ENCODE results near the gene ARSG.
"Not testable (repeated sequence)": the region's sequence is repeated elsewhere in the genome, so short reads cannot be mapped to it uniquely, and the experiment has no call there.

Gene ARSG

GRCh38 chr17:68343976-68344375, 52.7 kb downstream of the ARSG start:
- TF ChIP-seq, protein P1, sequence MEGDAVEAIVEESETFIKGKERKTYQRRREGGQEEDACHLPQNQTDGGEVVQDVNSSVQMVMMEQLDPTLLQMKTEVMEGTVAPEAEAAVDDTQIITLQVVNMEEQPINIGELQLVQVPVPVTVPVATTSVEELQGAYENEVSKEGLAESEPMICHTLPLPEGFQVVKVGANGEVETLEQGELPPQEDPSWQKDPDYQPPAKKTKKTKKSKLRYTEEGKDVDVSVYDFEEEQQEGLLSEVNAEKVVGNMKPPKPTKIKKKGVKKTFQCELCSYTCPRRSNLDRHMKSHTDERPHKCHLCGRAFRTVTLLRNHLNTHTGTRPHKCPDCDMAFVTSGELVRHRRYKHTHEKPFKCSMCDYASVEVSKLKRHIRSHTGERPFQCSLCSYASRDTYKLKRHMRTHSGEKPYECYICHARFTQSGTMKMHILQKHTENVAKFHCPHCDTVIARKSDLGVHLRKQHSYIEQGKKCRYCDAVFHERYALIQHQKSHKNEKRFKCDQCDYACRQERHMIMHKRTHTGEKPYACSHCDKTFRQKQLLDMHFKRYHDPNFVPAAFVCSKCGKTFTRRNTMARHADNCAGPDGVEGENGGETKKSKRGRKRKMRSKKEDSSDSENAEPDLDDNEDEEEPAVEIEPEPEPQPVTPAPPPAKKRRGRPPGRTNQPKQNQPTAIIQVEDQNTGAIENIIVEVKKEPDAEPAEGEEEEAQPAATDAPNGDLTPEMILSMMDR (conservative IDR thresholded peaks at IDR 0.05; ENCODE audit: low read depth, low read length): no peak
- H3K4me3 ChIP-seq (ENCODE audit: low read depth, low read length): no peak overlapping the region
- no peak for DNase-seq (ENCODE audit: low read depth)

DNA sequence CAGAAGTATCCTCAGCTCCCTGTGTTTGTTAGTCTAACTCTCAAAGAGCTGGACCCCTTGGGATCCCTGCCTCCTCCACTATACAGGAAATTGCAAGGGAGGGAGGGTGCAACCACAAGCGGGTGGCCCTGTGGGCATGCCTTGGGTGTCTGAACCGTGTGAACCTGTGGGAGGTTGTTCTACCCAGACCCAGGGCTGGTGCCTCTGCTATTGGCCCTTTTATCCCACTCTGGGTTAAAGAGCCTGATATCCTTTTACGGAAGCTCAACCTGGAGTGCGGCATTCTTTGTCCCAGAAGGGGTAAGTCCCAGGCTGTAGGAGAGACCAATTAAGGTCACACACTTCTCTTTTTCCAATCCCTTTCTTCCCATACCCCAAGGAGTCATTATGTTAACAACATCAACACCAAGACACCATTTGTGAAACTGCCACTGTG, 53.4 kb downstream of the ARSG start:
- no peak overlapping the region for H3K4me3 ChIP-seq (ENCODE audit: low read depth, low read length)
- TF ChIP-seq, protein P1 (conservative IDR thresholded peaks at IDR 0.05; ENCODE audit: low read depth, low read length): no peak
- DNase-seq (ENCODE audit: low read depth): no peak

- no peak overlapping the region for H3K4me3 ChIP-seq (ENCODE audit: low read depth, low read length)
- TF ChIP-seq, protein P1 (conservative IDR thresholded peaks at IDR 0.05; ENCODE audit: low read depth, low read length): no peak
- DNase-seq (ENCODE audit: low read depth): no peak
These were observed 55.2 kb downstream of the ARSG start for GRCh38 chr17:68346448-68346847.

DNA sequence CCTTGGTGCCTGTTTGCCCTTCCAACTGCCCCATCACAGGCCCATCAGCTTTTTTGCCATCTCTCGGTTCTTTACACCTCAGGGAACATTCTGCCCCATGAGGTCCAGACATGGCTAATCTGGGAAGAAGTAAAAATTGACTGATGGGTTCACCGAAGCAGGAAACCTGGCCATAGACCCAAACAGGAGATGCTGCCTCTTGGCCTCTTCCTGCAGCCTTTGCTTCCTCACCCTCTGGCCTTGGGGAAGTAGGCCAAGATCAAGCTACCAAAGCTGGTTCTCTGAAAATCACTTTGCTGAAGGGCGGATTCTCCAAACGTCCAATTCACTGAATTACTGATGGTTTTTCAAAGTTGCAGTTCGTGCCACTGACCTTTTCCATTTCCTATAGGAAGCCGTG, 56.1 kb downstream of the ARSG start:
- TF ChIP-seq, protein P1 (conservative IDR thresholded peaks at IDR 0.05; ENCODE audit: low read depth, low read length): no peak
- no peak for DNase-seq (ENCODE audit: low read depth)
- H3K4me3 ChIP-seq (ENCODE audit: low read depth, low read length): no peak overlapping the region

GRCh38 chr17:68349157-68349556, 57.9 kb downstream of the ARSG start:
- TF ChIP-seq, protein P1 (conservative IDR thresholded peaks at IDR 0.05; ENCODE audit: low read depth, low read length): no peak
- no peak for DNase-seq (ENCODE audit: low read depth)
- no peak overlapping the region for H3K4me3 ChIP-seq (ENCODE audit: low read depth, low read length)

- peak; percentile 52 for DNase-seq (ENCODE audit: low read depth)
- no peak overlapping the region for H3K4me3 ChIP-seq (ENCODE audit: low read depth, low read length)
- TF ChIP-seq, protein P1 (conservative IDR thresholded peaks at IDR 0.05; ENCODE audit: low read depth, low read length): peak; percentile 40
These were observed 60.1 kb downstream of the ARSG start for GRCh38 chr17:68351395-68351794.

DNA sequence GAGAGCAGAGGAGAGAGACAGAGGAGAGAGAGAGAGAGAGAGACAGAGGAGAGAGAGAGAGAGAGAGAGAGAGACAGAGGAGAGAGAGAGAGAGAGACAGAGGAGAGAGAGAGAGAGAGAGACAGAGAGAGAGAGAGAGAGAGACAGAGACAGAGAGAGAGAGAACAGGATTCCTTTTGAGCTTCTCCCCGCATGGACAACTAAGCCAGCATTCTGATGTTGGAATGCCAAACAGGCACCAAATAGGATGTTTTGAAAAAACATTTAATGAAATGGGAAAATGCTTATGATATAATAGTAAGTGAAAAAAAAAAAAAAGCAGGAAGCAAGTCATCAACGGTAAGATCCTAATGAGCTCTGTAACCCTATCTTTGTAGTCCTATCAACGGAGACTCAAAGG, 60.7 kb downstream of the ARSG start:
- TF ChIP-seq, protein P1 (conservative IDR thresholded peaks at IDR 0.05; ENCODE audit: low read depth, low read length): no peak
- peak; percentile 15 for DNase-seq (ENCODE audit: low read depth)
- H3K4me3 ChIP-seq (ENCODE audit: low read depth, low read length): no peak overlapping the region

GRCh38 chr17:68352671-68353070, 61.4 kb downstream of the ARSG start:
- H3K4me3 ChIP-seq (ENCODE audit: low read depth, low read length); DNase-seq (ENCODE audit: low read depth): not testable (repeated sequence)
